ENCODE results near the gene ZNF750.

The ZNF750 gene

DNA sequence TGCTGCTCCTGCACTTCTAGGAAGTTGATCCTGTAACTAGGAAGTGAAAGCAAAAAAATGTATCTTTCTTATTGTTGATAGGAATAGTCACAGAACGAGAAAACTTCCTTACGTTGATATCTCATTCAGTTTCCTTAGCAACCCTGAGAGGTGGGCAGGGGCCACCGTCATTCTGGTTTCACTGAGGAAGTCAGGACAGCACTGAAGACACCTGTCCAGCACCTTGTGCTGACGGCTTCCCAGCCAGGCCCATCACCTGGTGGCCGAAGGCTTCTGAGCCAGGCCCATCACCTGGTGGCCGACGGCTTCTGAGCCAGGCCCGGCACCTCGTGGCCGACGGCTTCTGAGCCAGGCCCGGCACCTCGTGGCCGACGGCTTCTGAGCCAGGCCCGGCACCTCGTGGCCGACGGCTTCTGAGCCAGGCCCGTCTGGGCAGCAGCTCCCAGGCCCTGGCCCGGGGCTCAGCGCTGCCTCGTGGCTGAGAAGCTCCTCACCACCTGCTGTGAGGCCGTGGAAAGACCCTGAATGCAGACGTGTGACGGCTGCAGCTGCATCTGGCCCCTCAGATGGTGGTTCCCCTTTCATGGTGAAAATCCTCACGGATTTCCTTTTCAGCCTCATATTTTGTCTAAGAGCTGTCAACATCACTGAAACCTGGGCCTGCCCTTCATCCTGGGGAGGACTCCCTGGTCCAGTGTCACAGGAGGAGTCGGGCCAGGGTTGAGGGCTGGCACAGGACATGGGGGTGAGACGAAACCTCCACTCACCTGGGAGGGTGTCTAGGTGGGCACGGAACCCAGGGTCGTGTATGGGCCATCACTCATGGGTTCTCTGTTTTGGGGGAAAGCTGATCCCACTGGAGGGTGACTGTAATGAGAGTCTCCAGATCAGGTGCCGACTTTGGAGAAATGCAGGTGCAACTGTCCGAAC lies 33.0 kb upstream of the ZNF750 start:
- DNase-seq, result no peak

GRCh38 chr17:82871776-82872561 lies 32.1 kb upstream of the ZNF750 start:
- DNase-seq, result no peak

GRCh38 chr17:82871056-82871775 lies 31.4 kb upstream of the ZNF750 start:
- no peak for DNase-seq

DNA sequence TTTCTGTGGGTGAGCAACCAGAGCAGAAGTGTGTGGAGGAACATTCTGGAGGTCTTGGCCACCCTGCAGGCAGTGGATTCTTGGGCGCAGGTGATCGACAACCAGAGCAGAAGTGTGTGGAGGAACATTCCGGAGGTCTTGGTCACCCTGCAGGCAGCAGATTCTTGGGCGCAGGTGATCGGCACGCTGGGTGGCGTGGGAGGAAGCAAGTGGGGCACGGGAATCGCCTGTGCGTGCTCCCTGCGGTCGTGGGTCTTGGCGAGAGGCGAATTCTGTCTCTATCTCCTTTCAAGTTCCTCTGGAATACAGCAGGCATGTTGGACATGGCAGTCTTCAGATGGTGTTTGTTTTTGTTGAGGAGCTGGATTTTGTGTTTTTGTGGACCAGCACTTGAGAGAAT lies 30.7 kb upstream of the ZNF750 start:
- DNase-seq, result no peak

- DNase-seq, result no peak
Observed at GRCh38 chr17:82870091-82870491, 30.3 kb upstream of the ZNF750 start.

DNA sequence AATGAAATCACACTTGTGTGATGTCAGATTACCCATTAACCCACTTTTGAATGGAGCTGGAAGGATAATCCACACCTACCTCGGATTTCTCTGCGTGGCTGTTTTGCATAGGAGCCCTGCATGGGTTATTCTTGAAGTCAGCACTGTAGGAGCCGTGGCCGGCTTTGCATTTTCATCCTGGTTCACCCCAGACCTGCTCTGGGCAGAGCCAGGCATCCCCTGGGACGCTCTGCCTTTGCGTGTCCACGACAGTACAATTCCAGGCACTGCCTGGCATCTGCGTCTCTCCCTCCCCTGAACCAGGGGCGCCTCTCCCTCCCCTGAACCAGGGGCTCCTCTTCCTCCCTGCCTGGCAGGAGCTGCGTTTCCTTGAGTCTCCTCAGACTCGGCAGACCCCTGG lies 29.7 kb upstream of the ZNF750 start:
- no peak for DNase-seq

DNA sequence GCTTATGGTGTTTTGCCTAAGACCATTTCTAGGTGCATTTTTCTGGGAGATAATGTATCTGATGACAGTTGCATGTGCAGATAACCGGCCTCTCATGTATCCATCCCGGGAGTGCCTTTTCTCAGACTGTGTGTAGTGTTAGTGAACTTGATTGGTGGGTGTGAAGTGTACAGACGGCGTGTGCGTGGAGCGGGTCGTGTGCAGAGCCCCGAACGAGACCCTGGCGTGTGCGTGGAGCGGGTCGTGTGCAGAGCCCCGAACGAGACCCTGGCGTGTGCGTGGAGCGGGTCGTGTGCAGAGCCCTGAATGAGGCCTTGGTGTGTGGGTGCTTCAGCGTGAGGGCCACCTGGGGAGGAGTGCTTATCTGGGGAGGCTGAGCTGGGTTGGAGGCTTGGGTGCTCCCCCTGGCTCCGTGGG lies 28.9 kb upstream of the ZNF750 start:
- DNase-seq, result no peak

GRCh38 chr17:82867763-82868325 lies 28.0 kb upstream of the ZNF750 start:
- no peak for DNase-seq

DNA sequence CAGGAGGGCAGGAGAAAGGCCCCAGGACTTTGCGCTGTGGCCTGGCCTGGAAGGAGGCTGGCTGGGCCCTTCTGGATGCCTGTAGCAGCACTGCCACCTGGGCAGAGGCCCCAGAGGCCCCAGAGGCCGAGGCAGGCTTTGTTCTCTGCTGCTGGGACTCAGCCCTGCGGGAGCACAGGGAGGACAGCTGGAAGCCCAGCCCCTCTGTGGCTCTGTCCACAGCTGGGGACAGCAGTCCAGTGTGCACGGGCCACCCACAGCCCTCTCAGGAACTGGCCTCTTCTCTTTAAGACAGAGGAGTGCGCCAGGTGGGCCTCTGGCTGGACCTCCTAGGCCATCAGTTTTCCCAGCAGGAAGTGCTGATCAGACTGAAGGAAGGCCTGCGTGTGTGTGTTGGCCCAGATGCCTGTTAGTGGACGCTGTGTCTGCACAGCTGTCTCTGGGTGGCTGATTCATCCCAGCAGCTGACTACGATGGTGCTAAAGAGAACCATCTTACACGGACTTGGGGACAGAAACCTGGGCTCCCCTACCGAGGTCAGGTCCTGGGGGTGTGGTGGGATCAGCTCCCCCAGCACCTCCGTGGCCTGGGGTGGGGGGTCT lies 26.9 kb upstream of the ZNF750 start:
- DNase-seq, result peak; percentile 72

DNA sequence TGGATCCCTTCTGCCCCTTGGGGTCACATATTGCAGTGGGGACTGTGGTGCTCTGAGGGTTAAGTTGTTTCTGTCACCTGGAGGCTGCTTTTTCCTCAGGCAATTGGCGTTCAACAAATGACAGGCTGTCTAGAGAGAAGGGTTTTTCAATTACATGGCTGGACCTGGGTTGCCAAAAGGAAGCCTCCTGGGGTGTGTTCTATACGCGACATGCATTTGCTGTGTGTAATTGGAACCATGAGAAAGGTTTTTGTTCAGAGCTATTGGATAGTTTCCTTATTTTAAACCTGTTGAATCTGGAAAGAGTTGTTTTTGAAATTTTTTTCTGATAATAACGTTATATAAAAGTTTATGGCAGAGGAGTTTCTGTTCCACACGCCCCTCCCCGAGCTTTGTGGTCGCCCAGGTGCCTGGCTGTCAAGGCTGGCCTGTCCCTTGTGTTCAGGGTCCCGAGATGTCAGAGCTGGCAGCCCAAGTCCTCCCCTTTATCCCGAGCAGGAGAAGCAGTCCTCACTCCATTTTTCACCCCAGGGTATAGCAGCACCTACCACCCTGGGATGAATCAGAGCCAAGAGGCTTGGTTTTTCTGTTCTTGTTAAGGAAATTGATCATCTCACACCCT lies 26.1 kb upstream of the ZNF750 start:
- DNase-seq, result no peak

DNA sequence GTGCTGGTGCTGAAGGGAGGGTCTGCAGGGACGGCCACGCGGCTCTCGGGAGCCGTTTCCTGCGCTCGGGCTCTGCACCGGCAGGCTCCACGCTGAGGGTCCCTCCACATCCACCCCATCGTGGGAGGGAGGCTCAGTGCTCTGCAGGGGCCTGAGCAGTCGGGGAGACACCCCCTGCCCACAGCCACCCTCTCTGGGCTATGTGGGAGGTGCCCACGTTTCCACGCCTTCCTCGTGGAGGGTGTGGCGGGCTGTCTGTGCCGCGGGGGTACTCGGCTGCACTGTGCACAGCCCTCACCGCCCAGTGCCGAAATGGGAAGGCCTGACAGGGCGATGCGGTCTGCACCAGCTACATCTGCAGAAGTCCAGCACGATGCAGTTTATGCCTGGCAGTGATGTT lies 25.5 kb upstream of the ZNF750 start:
- no peak for DNase-seq

- DNase-seq, result no peak
Observed at GRCh38 chr17:82864713-82865248, 25.0 kb upstream of the ZNF750 start.

GRCh38 chr17:82863941-82864712 lies 24.3 kb upstream of the ZNF750 start:
- DNase-seq, result no peak

GRCh38 chr17:82863383-82863940 lies 23.6 kb upstream of the ZNF750 start:
- DNase-seq, result no peak

DNA sequence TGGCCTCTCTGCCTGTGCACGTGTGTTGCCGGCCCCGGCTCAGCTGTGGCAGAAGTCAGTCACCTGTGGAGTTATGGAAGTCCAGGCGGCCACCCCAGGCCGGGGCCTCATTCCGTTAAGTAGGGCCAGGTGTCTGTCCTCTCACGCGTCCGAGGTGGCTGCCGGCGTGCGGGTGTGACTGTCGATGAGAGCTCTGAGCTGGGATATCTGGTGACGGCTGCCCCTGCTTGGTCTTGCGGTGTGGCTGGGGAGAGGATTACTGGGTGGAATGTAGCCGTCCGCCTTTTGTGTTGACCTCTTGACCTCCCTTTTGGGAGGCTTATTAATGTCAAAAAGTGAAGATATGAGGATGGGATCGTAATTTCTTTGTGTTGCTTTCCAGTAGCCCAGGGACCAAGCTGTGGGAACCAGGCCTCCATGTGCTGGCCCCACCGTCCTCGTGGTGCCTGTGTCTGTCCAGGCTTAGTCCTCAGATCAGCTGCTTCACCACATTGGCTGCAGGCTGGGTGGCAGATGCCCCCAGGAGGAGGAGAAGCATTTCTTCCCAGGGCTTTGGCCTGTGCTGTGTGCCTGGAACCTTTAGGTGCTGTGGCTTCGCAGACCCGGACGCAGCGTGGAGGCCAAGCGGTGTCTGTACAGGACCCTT lies 23.0 kb upstream of the ZNF750 start:
- no peak for DNase-seq

GRCh38 chr17:82862191-82862590 lies 22.4 kb upstream of the ZNF750 start:
- DNase-seq, result no peak

DNA sequence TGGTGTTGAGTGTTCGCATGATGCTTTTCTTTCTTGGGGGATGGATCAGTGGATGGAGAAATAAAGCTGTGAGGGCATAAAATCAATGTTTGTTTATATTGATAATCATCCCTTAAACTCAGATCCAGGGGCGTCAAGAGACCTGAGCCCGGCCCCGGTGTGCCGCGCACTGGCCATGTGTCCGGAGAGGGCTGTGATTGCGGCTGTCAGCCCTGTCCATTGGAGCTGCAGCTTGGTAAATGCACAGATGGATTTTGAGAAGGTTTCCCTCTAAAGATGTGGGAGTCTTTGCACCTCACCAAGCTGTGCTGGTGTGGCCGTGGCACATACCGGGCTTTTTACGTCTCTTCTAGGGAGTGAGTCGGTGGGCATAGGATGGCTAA lies 21.6 kb upstream of the ZNF750 start:
- no peak for DNase-seq

DNA sequence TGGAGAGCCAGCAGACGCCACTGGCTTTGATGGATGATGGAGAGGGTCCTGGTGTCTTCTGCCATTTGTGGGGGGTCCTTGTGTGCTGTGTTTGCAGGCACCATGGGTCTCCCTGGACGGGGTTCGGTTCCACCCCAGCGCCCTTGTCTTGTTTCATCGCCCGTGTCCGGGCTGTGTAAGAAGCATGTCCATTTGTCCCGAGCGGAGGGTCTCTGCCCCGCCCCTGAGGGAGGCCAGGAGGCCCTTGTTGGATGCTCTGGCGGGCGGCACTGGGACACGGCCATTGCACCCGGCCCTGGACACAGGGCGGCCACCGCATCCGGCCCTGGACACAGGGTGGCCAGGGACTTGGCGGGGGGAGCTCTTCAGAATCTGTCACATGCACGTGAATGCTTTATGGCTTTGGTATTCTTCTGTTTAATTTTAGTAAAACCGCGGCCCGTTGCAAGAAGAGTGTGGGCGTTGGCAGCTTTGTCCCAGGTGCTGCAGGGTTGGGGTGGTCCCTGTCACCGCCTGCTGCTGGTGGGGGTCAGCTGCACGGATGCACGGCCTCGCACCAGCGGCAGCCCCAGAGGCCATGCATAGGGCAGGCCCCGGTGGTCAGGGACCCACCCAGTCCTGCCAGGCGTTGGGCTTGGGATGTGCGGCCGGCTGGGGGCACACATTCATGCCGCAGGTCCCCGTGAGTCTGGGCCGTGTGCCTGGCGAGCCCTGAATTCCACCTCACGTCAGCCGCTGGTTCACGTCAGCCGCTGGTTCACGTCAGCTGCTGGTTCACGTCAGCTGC lies 21.0 kb upstream of the ZNF750 start:
- DNase-seq, result no peak

All from eye (tissue), 1 donor.